ELF-1 (cell line): ENCODE data around the gene SYN1.

Experiments used
- DNase-seq: peaks from one replicate; pipeline ENCODE4 v3.0.0-alpha.2; 2016; ENCODE audit warnings: low read depth, low spot score

The SYN1 gene

GRCh38 chrX:47530049-47530448 is 89.6 kb downstream of the SYN1 start:
- DNase-seq: peak; percentile 9

- no peak for DNase-seq
Measured at GRCh38 chrX:47529548-47529947, 90.1 kb downstream of the SYN1 start.

GRCh38 chrX:47523713-47524166 is 95.9 kb downstream of the SYN1 start:
- DNase-seq: no peak

- peak; percentile 91 for DNase-seq
Measured at GRCh38 chrX:47523297-47523696, 96.4 kb downstream of the SYN1 start.
